Right ventricle myocardium superior (tissue), 1 donor: ENCODE data around the gene BTBD6. TPM values are rescaled to one million over a fixed set of nuclear protein-coding genes. Genes with fewer than 3 reads are reported as not detected.
A peak's percentile ranks its signal among the peaks of the same experiment; 100 is the strongest.

Source experiments
- ATAC-seq: fragments of 200-7000 bp; cut with Tn5 transposase; one replicate; pipeline ENCODE4 v1.9.1; 2020; ENCODE audit warnings: mild to moderate bottlenecking; ENCODE audit not compliant: poor library complexity
- DNase-seq: peaks from one replicate; pipeline ENCODE4 v3.0.0-alpha.2; 2020
- intact Hi-C: fragments of 100-400 bp; cut with DNase I; formaldehyde crosslinking; loops from one replicate; pipeline ENCODE4 v1.11.2; 2022
- total RNA-seq: library from RNA; stranded (reverse); fragmentation: NEBNext Ultra II Directional; extraction: Animal tissue kit (Norgen Biotek cat#: 25700); gene quantifications from one replicate; pipeline ENCODE4 v1.2.1, GENCODE V29; 2021
- donor health status: DM: no; HTN: yes; CAD: no; lungs with severe emphysema.

Gene BTBD6
- total RNA-seq, 1 donor from 2014 or later: 45.5 TPM

DNA sequence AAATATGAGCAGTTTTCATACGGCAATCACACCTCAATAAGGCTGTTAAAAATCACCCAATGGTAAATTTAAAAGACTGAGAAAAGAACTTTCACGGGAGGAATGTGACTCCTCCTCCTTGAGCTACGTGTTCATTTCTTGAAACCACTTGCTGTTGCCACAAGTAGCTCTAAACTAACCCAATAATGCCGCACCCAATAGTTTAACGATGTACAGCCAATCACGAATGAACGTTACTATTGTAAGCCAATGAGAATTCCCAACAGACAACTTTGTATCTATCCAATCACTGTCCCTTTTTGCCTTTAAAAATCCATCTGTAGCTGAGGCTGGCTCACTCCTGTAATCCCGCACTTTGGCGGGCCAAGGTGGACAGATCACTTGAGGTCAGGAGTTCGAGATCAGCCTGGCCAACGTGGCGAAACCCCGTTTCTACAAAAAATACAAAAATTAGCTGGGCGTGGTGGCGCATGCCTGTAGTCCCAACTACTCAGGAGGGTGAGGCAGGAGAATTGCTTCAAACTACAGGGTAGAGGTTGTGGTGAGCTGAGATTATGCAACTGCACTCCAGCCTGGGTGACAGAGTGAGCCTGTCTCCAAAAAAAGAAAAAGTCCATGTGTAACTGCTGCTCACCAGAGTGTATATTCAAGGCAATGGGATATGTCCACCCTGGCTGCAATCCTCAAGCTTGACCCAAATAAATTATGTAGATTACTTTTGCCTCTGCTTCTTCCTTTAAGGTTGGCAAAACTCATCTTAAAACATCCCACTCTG lies 24.4 kb upstream of the BTBD6 start:
- intact Hi-C loops: no loop called here
- ATAC-seq (no peak), DNase-seq (no peak)

DNA sequence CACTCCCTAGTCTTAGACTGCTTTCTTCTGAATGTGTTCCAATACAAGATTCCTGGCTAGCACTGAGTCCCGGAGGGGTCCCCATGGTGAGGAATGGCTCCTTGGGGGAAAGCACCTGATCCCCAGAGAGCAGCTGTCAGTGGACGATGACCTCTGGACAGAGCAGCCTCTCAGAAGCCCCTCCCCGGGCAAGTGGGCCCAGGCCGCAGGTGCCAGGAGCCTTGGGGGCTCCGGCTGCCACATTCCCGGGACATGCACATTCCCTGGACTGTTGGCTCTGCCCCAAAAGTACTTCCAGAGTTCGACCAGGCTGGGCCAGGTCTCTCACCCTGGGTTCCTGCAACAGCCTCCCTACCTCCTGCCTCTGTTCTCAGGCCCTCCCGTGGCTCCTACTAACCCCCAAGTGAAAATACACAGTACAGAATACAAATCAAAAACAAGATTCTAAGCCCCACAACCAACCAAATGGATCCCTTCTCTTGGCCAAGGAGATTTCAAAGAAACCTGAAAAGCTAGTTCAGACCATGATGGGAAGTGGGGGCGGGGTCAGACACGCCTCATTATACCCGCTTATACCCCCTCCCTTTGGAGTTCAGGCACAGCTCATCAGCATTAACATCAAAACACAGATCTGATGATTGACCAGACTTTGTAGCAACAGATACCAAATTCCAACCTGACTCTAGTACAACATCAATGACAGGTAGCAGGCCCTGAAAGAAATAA lies 23.3 kb upstream of the BTBD6 start:
- no peak for ATAC-seq
- DNase-seq: no peak
- intact Hi-C loops: no loop called here

DNA sequence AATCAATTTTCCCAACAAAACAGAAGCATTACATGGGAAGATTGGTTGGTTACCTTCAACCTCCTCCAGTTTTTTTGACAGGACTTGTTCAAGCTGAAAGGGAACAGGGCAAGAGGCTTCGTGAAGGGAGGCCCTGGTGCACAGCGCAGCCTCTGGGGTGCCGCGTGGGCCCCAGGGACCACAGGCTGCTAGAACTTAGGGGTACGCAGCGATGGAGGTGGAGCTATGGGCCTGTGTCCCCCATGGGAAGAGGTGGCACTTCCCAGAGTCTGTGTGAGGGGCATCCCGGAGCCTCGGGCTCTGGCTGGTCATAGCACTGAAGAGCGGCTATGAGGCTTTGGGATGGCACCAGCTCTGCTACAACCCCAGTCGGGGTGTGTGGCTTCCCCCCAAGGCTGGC lies 22.1 kb upstream of the BTBD6 start:
- intact Hi-C loops: no loop called here
- DNase-seq: no peak
- no peak for ATAC-seq

GRCh38 chr14:105227346-105227745 lies 21.0 kb upstream of the BTBD6 start:
- intact Hi-C loops: no loop called here
- DNase-seq: no peak
- ATAC-seq: no peak

DNA sequence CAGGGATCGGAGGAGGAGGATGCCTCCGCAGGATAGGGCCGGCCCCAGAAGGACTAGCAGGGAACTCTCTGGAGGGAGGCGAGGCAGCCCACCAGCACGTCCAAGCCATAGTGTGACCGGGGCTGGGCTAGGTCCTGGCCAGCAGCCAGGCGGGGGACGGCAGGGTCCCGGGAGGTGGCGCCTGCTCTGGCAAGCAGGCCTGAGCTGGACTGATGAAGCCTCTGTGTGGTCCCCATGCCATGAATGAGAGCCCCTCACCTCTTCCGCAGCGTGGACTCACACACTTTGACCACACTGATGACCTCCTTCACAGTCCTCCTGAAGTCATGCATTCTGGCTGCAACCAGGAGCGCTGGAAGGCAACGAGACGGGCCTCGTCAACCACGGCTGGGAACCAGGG lies 19.8 kb upstream of the BTBD6 start:
- intact Hi-C loops: no loop called here
- peak; percentile 29 for ATAC-seq
- no peak for DNase-seq

- DNase-seq: no peak
- intact Hi-C loops: no loop called here
- ATAC-seq: no peak
These were observed 19.2 kb upstream of the BTBD6 start for GRCh38 chr14:105229099-105229655.

- intact Hi-C loops: no loop called here
- no peak for ATAC-seq
- peak; percentile 26 for DNase-seq
These were observed 7.3 kb upstream of the BTBD6 start for GRCh38 chr14:105240811-105241576.

- DNase-seq: no peak
- ATAC-seq: no peak
- intact Hi-C loops: no loop called here
These were observed 6.7 kb upstream of the BTBD6 start for GRCh38 chr14:105241641-105242040.

DNA sequence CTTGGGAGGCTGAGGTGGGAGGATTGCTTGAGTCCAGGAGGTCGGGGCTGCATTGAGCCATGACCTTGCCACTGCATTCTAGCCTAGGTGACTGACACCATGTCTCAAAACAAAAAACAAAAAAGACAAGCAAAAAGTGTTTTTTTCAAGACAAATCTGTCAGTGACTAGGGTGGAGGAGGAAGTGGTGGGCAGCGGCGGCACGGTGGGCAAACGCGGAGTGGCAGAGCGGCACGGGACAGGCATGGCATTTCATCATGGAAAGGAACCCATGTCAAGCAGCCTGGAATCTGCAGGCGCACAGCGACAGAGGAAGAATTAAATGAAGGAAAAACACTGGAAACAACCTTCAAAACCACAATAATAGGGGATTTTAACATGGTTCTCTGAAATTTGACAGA lies 4.0 kb upstream of the BTBD6 start:
- no peak for DNase-seq
- intact Hi-C loops: no loop called here
- ATAC-seq: no peak

- intact Hi-C loops: no loop called here
- ATAC-seq (no peak), DNase-seq (no peak)
These were observed 1.3 kb upstream of the BTBD6 start for GRCh38 chr14:105247026-105247425.

DNA sequence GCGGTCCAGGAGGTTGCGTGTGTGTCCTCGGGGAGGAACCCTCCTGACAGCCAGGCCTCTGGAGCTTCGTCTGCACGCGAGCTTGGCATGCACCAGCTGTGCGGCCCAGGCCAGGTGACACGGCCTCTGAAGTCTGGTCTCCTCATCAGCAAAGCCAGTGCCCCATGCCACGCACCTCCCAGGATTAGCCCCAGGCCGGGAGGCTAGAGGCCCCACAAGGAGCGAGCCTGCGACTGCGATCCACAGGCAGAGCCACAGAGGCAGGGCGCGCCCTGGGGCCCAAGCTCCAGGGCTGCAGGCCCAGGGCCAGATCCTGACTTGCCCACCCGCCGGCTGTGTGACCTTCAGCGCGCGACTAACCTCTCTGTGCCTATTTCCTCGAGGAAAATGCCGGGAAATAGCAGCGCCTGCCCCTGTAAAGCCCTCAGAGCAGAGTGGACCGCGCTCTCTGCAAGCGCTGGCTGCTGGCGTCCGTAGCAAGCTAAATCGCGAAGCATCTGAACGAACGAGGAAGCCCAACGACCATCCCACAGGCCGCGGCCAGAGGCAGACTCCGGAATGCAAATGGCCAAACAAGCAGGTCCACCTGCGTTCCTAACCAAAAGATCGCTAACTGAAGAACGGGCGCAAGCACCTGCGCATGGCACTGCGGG lies 492 bp upstream of the BTBD6 start:
- peak; percentile 16 for ATAC-seq
- DNase-seq: no peak
- intact Hi-C loops: no loop called here

DNA sequence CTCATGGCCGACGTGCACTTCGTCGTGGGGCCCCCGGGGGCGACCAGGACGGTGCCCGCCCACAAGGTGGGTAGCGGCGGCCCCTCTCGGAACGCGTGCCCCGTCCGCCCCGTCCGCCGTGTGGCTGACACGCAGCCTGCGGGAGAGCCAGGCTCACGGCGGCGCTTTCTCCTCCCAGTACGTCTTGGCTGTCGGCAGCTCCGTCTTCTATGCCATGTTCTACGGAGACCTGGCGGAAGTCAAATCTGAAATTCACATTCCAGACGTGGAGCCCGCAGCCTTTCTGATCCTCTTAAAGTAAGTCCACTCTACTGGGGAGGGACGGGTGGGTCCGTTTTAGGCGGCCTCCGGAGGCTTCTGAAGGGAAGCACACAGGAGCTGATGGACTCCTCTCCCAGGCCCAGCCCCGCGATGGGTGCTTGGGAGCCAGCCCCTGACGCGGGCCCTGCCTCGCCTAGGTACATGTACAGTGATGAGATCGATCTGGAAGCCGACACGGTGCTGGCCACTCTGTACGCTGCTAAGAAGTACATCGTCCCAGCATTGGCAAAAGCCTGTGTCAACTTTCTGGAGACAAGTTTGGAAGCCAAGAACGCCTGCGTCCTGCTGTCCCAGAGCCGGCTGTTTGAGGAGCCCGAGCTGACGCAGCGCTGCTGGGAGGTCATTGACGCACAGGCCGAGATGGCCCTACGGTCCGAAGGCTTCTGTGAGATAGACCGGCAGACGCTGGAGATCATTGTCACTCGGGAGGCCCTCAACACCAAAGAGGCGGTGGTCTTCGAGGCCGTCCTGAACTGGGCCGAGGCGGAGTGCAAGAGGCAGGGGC lies 1.1 kb downstream of the BTBD6 start:
- intact Hi-C loops: loop anchor here (10.0 kb wide), 1 partner anchor 165 kb away; no protein-coding TSS in a partner anchor
- DNase-seq (no peak), ATAC-seq (no peak)

DNA sequence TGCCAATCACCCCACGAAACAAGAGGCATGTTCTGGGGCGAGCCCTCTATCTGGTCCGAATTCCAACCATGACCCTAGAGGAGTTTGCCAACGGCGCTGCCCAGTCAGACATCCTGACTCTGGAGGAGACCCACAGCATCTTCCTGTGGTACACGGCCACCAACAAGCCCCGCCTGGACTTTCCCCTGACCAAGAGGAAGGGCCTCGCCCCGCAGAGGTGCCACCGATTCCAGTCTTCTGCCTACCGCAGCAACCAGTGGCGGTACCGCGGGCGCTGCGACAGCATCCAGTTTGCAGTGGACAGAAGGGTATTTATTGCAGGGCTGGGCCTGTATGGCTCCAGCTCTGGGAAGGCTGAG lies 1.7 kb downstream of the BTBD6 start:
- DNase-seq (no peak), ATAC-seq (no peak)
- intact Hi-C loops: loop anchor here (10.0 kb wide), 1 partner anchor 165 kb away; no protein-coding TSS in a partner anchor

- intact Hi-C loops: loop anchor here (10.0 kb wide), 1 partner anchor 166 kb away; no protein-coding TSS in a partner anchor
- ATAC-seq (no peak), DNase-seq (no peak)
These were observed 2.7 kb downstream of the BTBD6 start for GRCh38 chr14:105250986-105251385.

GRCh38 chr14:105251920-105252319 lies 3.6 kb downstream of the BTBD6 start:
- intact Hi-C loops: loop anchor here (10.0 kb wide), 1 partner anchor 167 kb away; no protein-coding TSS in a partner anchor
- no peak for ATAC-seq
- DNase-seq: no peak

DNA sequence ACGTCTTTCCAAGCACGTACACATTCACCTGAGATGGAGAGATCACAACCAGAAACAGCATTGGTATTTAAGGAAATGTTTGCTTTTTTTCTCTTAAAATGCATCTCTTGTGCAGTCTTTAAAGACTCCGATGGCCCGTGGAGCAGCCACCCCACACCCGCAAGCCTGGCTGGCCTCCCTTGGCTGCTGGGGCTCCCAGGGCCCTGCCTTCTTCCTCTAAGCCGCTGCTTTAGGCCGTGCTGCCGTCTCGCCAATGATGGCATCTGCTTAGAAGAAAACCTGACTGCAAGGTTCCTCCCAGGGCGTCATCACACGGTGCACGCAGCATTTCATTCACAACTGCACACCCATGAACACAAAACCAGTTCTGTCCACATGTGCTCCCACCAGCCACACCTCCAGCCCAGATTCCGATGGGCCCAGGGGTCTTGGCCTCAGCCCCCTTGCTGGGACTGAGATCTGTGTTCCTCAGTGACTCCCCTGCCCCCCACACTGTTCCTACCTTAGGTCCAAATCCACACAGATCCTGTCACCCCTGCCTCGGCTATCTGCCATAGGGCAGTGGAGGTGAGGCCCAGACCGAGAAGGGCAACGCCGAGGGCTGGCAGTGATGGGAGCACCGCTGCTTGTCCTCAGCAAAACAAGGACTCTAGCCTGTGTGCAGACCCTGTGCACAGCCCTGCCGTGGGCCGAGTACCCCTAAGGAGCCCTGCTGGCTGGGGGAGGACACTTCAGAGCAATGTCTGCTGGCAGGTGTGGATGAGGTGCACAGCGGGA lies 4.4 kb downstream of the BTBD6 start:
- intact Hi-C loops: loop anchor here (10.0 kb wide), 1 partner anchor 168 kb away; no protein-coding TSS in a partner anchor
- no peak for DNase-seq
- no peak for ATAC-seq

DNA sequence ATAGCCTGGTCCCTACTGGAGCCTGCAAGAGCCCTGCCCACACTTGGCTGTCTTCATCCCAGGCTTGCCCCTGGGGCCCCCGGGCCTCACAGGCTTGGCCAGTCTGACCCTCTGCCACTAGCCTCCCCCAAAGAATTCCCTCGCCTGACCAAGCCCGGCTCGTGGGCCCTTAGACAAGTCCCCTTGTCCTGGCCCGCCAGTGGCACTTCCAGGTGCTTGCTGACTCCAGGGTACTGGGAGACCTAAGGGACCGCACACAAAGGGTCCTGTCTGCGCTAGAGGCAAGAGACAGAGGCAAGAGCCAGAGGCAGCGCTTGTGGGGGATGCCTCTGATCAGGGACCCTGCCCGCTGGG lies 5.0 kb downstream of the BTBD6 start:
- DNase-seq (no peak), ATAC-seq (no peak)
- intact Hi-C loops: loop anchor here (10.0 kb wide), 1 partner anchor 169 kb away; no protein-coding TSS in a partner anchor
